Astrocyte (in vitro differentiated cells and primary cell): ENCODE data around the gene HIBADH. TPM values are rescaled to one million over a fixed set of nuclear protein-coding genes. Genes with fewer than 3 reads are reported as not detected.
A peak's percentile ranks its signal among the peaks of the same experiment; 100 is the strongest.

ENCODE experiments used
- DNase-seq: peaks from one replicate; pipeline ENCODE4 v3.0.0-alpha.2; 2010; ENCODE audit warnings: low read depth
- FAIRE-seq: peaks from 2 replicates; lab custom pipeline; 2011; peaks lifted over from hg19 to GRCh38; lab: Jason Lieb, UNC
- H2AFZ ChIP-seq: 2 replicates; pipeline ENCODE4 v1.6.0; 2012; ENCODE audit warnings: low read depth, low read length, inconsistent platforms
- H3K27ac ChIP-seq: 2 replicates; pipeline ENCODE4 v1.5.1; 2011; ENCODE audit warnings: low read depth, low read length, inconsistent platforms
- H3K27me3 ChIP-seq: 2 replicates; pipeline ENCODE4 v1.6.0; 2011; ENCODE audit warnings: low read length, inconsistent platforms; ENCODE audit not compliant: insufficient read depth
- H3K36me3 ChIP-seq: 2 replicates; pipeline ENCODE4 v1.5.1; 2011; ENCODE audit warnings: low read length, inconsistent platforms; ENCODE audit not compliant: insufficient read depth
- H3K4me1 ChIP-seq: 2 replicates; pipeline ENCODE4 v1.5.1; 2011; ENCODE audit warnings: low read length, inconsistent platforms; ENCODE audit not compliant: insufficient read depth
- H3K4me2 ChIP-seq: 2 replicates; pipeline ENCODE4 v1.6.0; 2012; ENCODE audit warnings: low read length, inconsistent platforms
- H3K4me3 ChIP-seq: 2 replicates; pipeline ENCODE4 v1.5.1; 2011; ENCODE audit warnings: low read depth, mild to moderate bottlenecking, low read length, inconsistent platforms; ENCODE audit not compliant: insufficient read depth
- H3K79me2 ChIP-seq: 2 replicates; pipeline ENCODE4 v1.6.0; 2012; ENCODE audit warnings: mild to moderate bottlenecking, low read length, inconsistent platforms; ENCODE audit not compliant: insufficient read depth
- H3K9ac ChIP-seq: 2 replicates; pipeline ENCODE4 v1.6.0; 2012; ENCODE audit warnings: mild to moderate bottlenecking, low read length, inconsistent platforms
- H3K9me3 ChIP-seq: 2 replicates; pipeline ENCODE4 v1.5.1; 2012; ENCODE audit warnings: low read depth, mild to moderate bottlenecking, low read length, inconsistent platforms; ENCODE audit not compliant: insufficient read depth
- H4K20me1 ChIP-seq: 2 replicates; pipeline ENCODE4 v1.6.0; 2012; ENCODE audit warnings: low read length, inconsistent platforms; ENCODE audit not compliant: insufficient read depth
- H3K27ac Mint-ChIP-seq: one replicate; pipeline ENCODE4 v1.8.0; 2021; ENCODE audit warnings: mild to moderate bottlenecking, mixed read lengths; ENCODE audit not compliant: unreplicated experiment
- H3K27me3 Mint-ChIP-seq: one replicate; pipeline ENCODE4 v1.8.0; 2021; ENCODE audit warnings: low read depth, mixed read lengths; ENCODE audit not compliant: unreplicated experiment
- H3K36me3 Mint-ChIP-seq: one replicate; pipeline ENCODE4 v1.8.0; 2021; ENCODE audit warnings: low read depth, mixed read lengths; ENCODE audit not compliant: unreplicated experiment
- H3K4me1 Mint-ChIP-seq: one replicate; pipeline ENCODE4 v1.8.0; 2021; ENCODE audit warnings: low read depth, mixed read lengths; ENCODE audit not compliant: unreplicated experiment
- H3K4me3 Mint-ChIP-seq: one replicate; pipeline ENCODE4 v1.8.0; 2021; ENCODE audit warnings: mild to moderate bottlenecking, moderate library complexity, mixed read lengths; ENCODE audit not compliant: unreplicated experiment
- H3K9me3 Mint-ChIP-seq: one replicate; pipeline ENCODE4 v1.8.0; 2021; ENCODE audit warnings: mild to moderate bottlenecking, mixed read lengths; ENCODE audit not compliant: unreplicated experiment
- CTCF ChIP-seq: IDR thresholded peaks from 2 replicates; pipeline ENCODE4 v1.5.1; 2011; ENCODE audit warnings: low read depth, mild to moderate bottlenecking, inconsistent platforms, low read length, moderate library complexity; ENCODE audit not compliant: insufficient read depth
- EZH2 ChIP-seq: IDR thresholded peaks from 2 replicates; pipeline ENCODE4 v1.6.1; 2012; ENCODE audit warnings: mild to moderate bottlenecking, low read length, inconsistent platforms; ENCODE audit not compliant: insufficient read depth
- total RNA-seq: library from RNA; stranded (reverse); gene quantifications from 2 replicates; pipeline ENCODE4 v1.2.1, GENCODE V29; 2021

HIBADH gene
- total RNA-seq, 1 donor from 2014 or later: 21.9 TPM

DNA sequence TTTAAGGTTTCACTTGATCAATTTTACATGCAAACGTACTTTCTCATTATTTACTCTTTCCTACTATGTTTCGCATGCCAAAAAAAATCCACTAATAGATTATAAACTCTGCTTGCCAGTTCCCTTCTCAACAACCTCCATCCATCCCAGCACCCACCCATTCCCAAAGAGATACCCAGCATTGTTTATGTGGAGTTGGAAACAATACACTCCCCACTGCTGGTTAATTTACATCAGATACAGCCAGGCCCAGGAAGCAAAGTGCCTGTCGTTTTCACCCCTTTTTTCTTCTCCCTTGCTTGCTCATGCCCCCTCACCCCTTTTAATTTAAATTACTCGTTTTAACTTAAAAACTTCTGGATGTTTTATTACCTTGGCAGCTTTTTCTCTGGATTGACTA lies 59.9 kb downstream of the HIBADH start:
- Mint-ChIP-seq H3K36me3 (no peaks in the 10 kb centered on the region), H3K4me3 (peak overlapping the region; percentile 36), H3K27me3 (no peaks in the 10 kb centered on the region), H3K9me3 (no peaks in the 10 kb centered on the region), H3K4me1 (peaks cover 26% of the 10 kb centered on the region), H3K27ac (peak overlapping the region; percentile 13)
- Histone ChIP-seq H3K4me3 (no peak overlapping the region), H3K79me2 (no peaks in the 10 kb centered on the region), H3K27me3 (no peaks in the 10 kb centered on the region), H2AFZ (no peak overlapping the region), H3K4me2 (no peak overlapping the region), H3K27ac (no peak overlapping the region), H3K9me3 (no peaks in the 10 kb centered on the region), H4K20me1 (no peaks in the 10 kb centered on the region), H3K9ac (no peak overlapping the region), H3K4me1 (peaks cover 14% of the 10 kb centered on the region), H3K36me3 (no peaks in the 10 kb centered on the region)
- DNase-seq (no peak), FAIRE-seq (no peak)
- TF ChIP-seq CTCF (no peak), EZH2 (no peak)

DNA sequence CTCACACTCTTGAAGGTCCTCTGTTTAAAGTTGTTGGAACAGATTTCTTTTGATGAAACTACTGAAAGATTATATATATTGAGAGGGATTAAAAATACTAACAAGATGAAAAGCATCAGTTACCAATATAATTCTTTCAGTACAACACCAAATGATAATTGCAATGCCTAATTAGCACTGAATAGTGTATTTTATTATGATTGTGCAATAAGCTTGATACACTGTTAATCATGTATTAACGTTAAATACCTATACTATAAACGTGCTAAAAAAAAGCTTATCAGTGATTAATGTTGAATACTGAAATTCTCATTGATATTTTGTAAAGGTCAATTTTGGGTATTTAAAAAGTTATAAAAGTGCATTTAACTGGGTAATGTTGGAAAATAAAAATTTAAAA lies 61.5 kb downstream of the HIBADH start:
- Histone ChIP-seq H3K36me3 (no peaks in the 10 kb centered on the region), H3K9me3 (no peaks in the 10 kb centered on the region), H3K4me1 (peaks cover 7% of the 10 kb centered on the region), H4K20me1 (no peaks in the 10 kb centered on the region), H3K9ac (no peak overlapping the region), H3K4me2 (no peak overlapping the region), H3K27me3 (no peaks in the 10 kb centered on the region), H2AFZ (no peak overlapping the region), H3K27ac (no peak overlapping the region), H3K79me2 (no peaks in the 10 kb centered on the region), H3K4me3 (no peak overlapping the region)
- no peaks in the 10 kb centered on the region for H3K27me3 Mint-ChIP-seq
- FAIRE-seq (no peak), DNase-seq (no peak)
- H3K4me1 Mint-ChIP-seq: peaks cover 19% of the 10 kb centered on the region
- no peaks in the 10 kb centered on the region for H3K36me3 Mint-ChIP-seq
- H3K27ac Mint-ChIP-seq: no peak overlapping the region
- no peak for TF ChIP-seq CTCF
- no peak for TF ChIP-seq EZH2
- no peaks in the 10 kb centered on the region for H3K9me3 Mint-ChIP-seq
- no peak overlapping the region for H3K4me3 Mint-ChIP-seq

DNA sequence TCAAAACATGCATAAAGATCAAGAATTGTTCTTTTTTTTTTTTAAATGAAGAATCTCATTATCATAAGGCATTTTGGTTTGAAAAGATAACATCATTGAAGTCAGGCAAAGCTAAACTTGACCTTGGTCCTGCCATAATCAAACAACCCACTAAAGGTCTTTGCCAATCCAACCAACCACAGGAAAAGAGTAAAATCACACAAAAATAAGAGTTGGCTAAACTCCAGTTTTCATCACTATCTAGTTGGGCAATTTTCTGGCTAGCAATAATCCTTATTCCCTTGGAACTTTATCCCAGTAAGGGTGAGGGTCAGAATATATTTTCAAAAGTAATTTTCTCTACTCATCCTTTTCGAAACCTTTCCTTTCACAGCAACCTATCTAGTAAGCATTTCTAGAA lies 62.4 kb downstream of the HIBADH start:
- Histone ChIP-seq H3K27ac (no peak overlapping the region), H3K79me2 (no peaks in the 10 kb centered on the region), H3K4me2 (no peak overlapping the region), H3K36me3 (no peaks in the 10 kb centered on the region), H3K9ac (no peak overlapping the region), H3K4me3 (no peak overlapping the region), H3K4me1 (no peaks in the 10 kb centered on the region), H3K9me3 (no peaks in the 10 kb centered on the region), H4K20me1 (no peaks in the 10 kb centered on the region), H3K27me3 (no peaks in the 10 kb centered on the region), H2AFZ (no peak overlapping the region)
- Mint-ChIP-seq H3K9me3 (no peaks in the 10 kb centered on the region), H3K4me3 (no peak overlapping the region), H3K4me1 (peaks cover 13% of the 10 kb centered on the region), H3K27me3 (no peaks in the 10 kb centered on the region), H3K27ac (no peak overlapping the region), H3K36me3 (no peaks in the 10 kb centered on the region)
- no peak for FAIRE-seq
- no peak for DNase-seq
- TF ChIP-seq CTCF (no peak), EZH2 (no peak)
